Spleen (tissue), 7 donors: ENCODE results near the gene INF2.

Experiments used
- CTCF ChIP-seq, 11 experiments: fragments of 200-600 bp in 7 of 11; fragments of 450-650 bp in 4 of 11; sonication (generic) in 4 of 11; IDR thresholded peaks in 8 of 11; conservative IDR thresholded peaks in 3 of 11; 1 replicate in 7 of 11; 2 replicates in 4 of 11; pipeline versions ENCODE4 v1.4.0 to v1.8.0; 2016 to 2021; ENCODE audit warnings: antibody characterized with exemption in 11 of 11, inconsistent platforms in 4 of 11, mild to moderate bottlenecking in 1 of 11
- POLR2A ChIP-seq, 3 donors: fragments of 450-650 bp; IDR thresholded peaks; one replicate each; pipeline ENCODE4 v1.5.1; 2017; ENCODE audit warnings: antibody characterized with exemption in 3 of 3, mild to moderate bottlenecking in 1 of 3
- POLR2AphosphoS5 ChIP-seq, 3 donors: sonication (generic); formaldehyde crosslinking; IDR thresholded peaks; one replicate each; pipeline ENCODE4 v1.5.1; 2017; ENCODE audit warnings: antibody characterized with exemption in 3 of 3
- donor health status: DM: no; HTN: no; CAD: no; lungs with moderate emphysema.
- donor health status: DM: no; HTN: no; CAD: no.
- donor health status: DM: no; HTN: no; CAD: no.

DNA sequence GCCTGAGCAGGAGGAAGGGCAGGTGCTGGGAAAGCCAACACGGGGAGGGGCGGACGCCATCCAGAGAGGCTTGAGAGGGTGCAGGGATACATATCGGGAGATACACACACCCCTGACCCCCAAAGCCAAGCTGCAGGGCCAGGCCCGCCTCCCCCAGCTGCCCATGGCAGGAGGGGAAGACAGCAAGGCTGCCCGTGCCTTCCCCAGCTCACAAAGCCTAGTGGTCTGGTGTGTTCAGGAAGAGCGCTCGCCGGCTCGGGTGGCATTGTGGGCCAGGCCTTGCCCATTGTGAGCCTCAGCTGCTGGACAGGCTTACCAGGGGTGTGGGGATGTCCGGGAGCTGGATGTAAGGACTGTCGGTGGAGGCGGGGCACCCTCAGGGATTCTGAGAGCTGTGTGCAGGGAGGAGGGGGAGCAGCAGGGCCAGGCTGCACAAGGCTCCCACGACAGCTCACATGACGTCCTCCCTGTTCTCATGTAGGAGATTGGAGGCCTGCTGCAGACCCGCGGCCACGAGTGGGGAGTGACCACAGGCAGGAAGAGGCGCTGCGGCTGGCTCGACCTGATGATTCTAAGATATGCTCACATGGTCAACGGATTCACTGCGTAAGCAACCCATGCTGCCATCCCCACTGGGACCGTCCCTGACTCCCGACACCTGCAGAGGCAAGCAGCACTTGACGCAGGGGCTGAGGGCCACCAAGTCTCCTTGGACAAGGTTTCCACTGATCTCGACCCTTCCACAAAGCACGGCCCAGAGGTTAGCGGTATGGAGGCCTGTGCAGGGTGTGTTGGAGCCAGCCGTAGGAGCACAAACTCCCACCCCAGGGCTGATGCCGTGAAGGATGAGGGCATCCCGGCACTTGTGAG is 53.4 kb downstream of the INF2 start:
- no peak for TF ChIP-seq POLR2A (IDR thresholded peaks at IDR 0.05)
- TF ChIP-seq CTCF (IDR thresholded peaks at IDR 0.05 in 8 of 11, conservative IDR thresholded peaks at IDR 0.05 in 3 of 11), result no peak
- no peak for TF ChIP-seq POLR2AphosphoS5 (IDR thresholded peaks at IDR 0.05)
